ENCODE results near the gene DISC1.

GRCh38 chr1:231611851-231612250 is 14.7 kb upstream of the DISC1 start:
- TF ChIP-seq CTCF (IDR thresholded peaks at IDR 0.05) (no peak), POLR2A (IDR thresholded peaks at IDR 0.05) (no peak)
